ENCODE measurements around the gene SLC25A6.

DNA sequence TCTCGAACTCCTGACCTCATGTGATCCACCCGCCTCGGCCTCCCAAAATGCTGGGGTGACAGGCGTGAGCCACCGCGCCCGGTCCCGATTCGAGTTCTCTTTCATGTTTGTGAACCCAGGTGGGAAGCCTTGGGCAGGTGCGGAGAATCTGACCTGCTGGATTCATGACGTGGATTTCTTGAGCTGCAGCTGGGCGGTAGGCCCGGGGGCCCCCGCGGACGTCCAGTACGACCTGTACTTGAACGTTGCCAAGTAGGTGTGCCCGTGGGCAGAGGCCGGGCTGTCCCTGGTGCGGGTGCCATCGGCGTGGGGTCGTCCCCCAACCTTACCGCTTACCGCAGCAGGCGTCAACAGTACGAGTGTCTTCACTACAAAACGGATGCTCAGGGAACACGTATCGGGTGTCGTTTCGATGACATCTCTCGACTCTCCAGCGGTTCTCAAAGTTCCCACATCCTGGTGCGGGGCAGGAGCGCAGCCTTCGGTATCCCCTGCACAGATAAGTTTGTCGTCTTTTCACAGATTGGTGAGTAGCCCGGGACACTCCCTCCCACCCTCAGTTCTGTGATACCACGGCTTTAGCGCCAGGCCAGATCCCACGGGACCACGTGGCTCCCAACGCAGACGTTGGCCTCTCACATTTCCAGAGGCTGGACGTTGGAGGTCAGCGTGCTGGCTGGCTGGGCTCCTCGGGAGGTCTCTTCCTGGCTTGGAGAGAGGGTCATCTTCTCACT, 39.8 kb downstream of the SLC25A6 start:
- TF ChIP-seq EZH2phosphoT487 (IDR thresholded peaks at IDR 0.05; ENCODE audit: borderline replicate concordance, low read depth) (no peak), YY1 (IDR thresholded peaks at IDR 0.05; ENCODE audit: low read depth) (no peak), SIN3A (IDR thresholded peaks at IDR 0.05; ENCODE audit: borderline replicate concordance, low read depth, low read length) (no peak), POLR2AphosphoS5 (IDR thresholded peaks at IDR 0.05; ENCODE audit: low read depth, low read length) (no peak), RCOR1 (IDR thresholded peaks at IDR 0.05; ENCODE audit: low read length) (no peak), RFX5 (IDR thresholded peaks at IDR 0.05; ENCODE audit: low read length) (no peak), GABPA (IDR thresholded peaks at IDR 0.05; ENCODE audit: low read depth) (no peak), RAD21 (IDR thresholded peaks at IDR 0.05; ENCODE audit: low read length) (no peak)
- TF ChIP-seq, protein P1, sequence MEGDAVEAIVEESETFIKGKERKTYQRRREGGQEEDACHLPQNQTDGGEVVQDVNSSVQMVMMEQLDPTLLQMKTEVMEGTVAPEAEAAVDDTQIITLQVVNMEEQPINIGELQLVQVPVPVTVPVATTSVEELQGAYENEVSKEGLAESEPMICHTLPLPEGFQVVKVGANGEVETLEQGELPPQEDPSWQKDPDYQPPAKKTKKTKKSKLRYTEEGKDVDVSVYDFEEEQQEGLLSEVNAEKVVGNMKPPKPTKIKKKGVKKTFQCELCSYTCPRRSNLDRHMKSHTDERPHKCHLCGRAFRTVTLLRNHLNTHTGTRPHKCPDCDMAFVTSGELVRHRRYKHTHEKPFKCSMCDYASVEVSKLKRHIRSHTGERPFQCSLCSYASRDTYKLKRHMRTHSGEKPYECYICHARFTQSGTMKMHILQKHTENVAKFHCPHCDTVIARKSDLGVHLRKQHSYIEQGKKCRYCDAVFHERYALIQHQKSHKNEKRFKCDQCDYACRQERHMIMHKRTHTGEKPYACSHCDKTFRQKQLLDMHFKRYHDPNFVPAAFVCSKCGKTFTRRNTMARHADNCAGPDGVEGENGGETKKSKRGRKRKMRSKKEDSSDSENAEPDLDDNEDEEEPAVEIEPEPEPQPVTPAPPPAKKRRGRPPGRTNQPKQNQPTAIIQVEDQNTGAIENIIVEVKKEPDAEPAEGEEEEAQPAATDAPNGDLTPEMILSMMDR (IDR thresholded peaks at IDR 0.05): no peak
- TF ChIP-seq, protein P2, sequence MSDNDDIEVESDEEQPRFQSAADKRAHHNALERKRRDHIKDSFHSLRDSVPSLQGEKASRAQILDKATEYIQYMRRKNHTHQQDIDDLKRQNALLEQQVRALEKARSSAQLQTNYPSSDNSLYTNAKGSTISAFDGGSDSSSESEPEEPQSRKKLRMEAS (IDR thresholded peaks at IDR 0.05; ENCODE audit: low read depth): no peak
- TF ChIP-seq, protein P3, sequence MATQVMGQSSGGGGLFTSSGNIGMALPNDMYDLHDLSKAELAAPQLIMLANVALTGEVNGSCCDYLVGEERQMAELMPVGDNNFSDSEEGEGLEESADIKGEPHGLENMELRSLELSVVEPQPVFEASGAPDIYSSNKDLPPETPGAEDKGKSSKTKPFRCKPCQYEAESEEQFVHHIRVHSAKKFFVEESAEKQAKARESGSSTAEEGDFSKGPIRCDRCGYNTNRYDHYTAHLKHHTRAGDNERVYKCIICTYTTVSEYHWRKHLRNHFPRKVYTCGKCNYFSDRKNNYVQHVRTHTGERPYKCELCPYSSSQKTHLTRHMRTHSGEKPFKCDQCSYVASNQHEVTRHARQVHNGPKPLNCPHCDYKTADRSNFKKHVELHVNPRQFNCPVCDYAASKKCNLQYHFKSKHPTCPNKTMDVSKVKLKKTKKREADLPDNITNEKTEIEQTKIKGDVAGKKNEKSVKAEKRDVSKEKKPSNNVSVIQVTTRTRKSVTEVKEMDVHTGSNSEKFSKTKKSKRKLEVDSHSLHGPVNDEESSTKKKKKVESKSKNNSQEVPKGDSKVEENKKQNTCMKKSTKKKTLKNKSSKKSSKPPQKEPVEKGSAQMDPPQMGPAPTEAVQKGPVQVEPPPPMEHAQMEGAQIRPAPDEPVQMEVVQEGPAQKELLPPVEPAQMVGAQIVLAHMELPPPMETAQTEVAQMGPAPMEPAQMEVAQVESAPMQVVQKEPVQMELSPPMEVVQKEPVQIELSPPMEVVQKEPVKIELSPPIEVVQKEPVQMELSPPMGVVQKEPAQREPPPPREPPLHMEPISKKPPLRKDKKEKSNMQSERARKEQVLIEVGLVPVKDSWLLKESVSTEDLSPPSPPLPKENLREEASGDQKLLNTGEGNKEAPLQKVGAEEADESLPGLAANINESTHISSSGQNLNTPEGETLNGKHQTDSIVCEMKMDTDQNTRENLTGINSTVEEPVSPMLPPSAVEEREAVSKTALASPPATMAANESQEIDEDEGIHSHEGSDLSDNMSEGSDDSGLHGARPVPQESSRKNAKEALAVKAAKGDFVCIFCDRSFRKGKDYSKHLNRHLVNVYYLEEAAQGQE (IDR thresholded peaks at IDR 0.05; ENCODE audit: low read depth, low read length): no peak
- TF ChIP-seq, protein P4, sequence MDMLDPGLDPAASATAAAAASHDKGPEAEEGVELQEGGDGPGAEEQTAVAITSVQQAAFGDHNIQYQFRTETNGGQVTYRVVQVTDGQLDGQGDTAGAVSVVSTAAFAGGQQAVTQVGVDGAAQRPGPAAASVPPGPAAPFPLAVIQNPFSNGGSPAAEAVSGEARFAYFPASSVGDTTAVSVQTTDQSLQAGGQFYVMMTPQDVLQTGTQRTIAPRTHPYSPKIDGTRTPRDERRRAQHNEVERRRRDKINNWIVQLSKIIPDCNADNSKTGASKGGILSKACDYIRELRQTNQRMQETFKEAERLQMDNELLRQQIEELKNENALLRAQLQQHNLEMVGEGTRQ (IDR thresholded peaks at IDR 0.05; ENCODE audit: borderline replicate concordance, low read depth, low read length): no peak

Measured in SK-N-SH (cell line).